OCI-LY3 (cell line): ENCODE measurements around the gene FIG4.

Experiments
- H2AFZ ChIP-seq: fragments of 200-600, 300-600 bp; shearing (Covaris generic); 2 replicates; pipeline ENCODE4 v1.6.0; 2014; ENCODE audit warnings: antibody characterized with exemption, low read depth, low read length
- H3K27ac ChIP-seq: fragments of 200-600, 300-600 bp; sonication (generic); 2 replicates; pipeline ENCODE4 v1.5.1; 2014; ENCODE audit warnings: mild to moderate bottlenecking, low read length, moderate library complexity, mixed read lengths
- H3K27me3 ChIP-seq: fragments of 200-600, 300-600 bp; sonication (generic); 2 replicates; pipeline ENCODE4 v1.6.1; 2014; ENCODE audit warnings: low read depth, low read length, mixed read lengths
- H3K36me3 ChIP-seq: fragments of 200-600, 300-600 bp; sonication (generic); replicated peaks from 2 replicates; pipeline ENCODE3; 2014; ENCODE audit warnings: low read depth, low read length, mixed read lengths
- H3K4me1 ChIP-seq: fragments of 300-600, 200-600 bp; sonication (generic); 2 replicates; pipeline ENCODE4 v1.6.1; 2014; ENCODE audit warnings: low read length, mixed read lengths
- H3K4me2 ChIP-seq: fragments of 200-600, 300-600 bp; sonication (generic); 2 replicates; pipeline ENCODE4 v1.6.1; 2014; ENCODE audit warnings: low read length, mixed read lengths
- H3K4me3 ChIP-seq: fragments of 300-600, 200-600 bp; sonication (generic); 2 replicates; pipeline ENCODE4 v1.5.1; 2014; ENCODE audit warnings: antibody characterized with exemption, mild to moderate bottlenecking, low read length, moderate library complexity
- H3K79me2 ChIP-seq: fragments of 300-600, 200-600 bp; shearing (Covaris generic); 2 replicates; pipeline ENCODE4 v1.6.1; 2014; ENCODE audit warnings: mild to moderate bottlenecking, low read length, mixed read lengths
- H3K9ac ChIP-seq: fragments of 300-600, 200-600 bp; shearing (Covaris generic); 2 replicates; pipeline ENCODE4 v1.6.0; 2014; ENCODE audit warnings: mild to moderate bottlenecking, low read length, moderate library complexity
- H3K9me3 ChIP-seq: fragments of 200-600, 300-600 bp; shearing (Covaris generic); 2 replicates; pipeline ENCODE4 v1.6.1; 2014; ENCODE audit warnings: low read length, mixed read lengths; ENCODE audit not compliant: insufficient read depth
- H4K20me1 ChIP-seq: fragments of 200-600, 300-600 bp; sonication (generic); 2 replicates; pipeline ENCODE4 v1.6.1; 2016; ENCODE audit warnings: low read length, mixed read lengths; ENCODE audit not compliant: insufficient read depth
- EZH2phosphoT487 ChIP-seq: fragments of 200-600 bp; shearing (Covaris generic); IDR thresholded peaks from 2 replicates; pipeline ENCODE4 v1.6.1; 2018; ENCODE audit warnings: antibody characterized with exemption, mixed run types, low read depth
- TF ChIP-seq, protein P1 (sequence below): fragments of 200-600, 300-600 bp; sonication (generic); IDR thresholded peaks from 2 replicates; pipeline ENCODE4 v1.5.1; 2014; ENCODE audit warnings: antibody characterized with exemption, low read length, low read depth

Gene FIG4

GRCh38 chr6:109804020-109804419 is 112.9 kb downstream of the FIG4 start:
- no peak overlapping the region for H3K4me2 ChIP-seq
- H3K79me2 ChIP-seq, result no peaks in the 10 kb centered on the region
- H3K4me3 ChIP-seq, result no peak overlapping the region
- H3K36me3 ChIP-seq, result no peaks in the 10 kb centered on the region
- H3K27me3 ChIP-seq, result no peaks in the 10 kb centered on the region
- no peak overlapping the region for H3K27ac ChIP-seq
- TF ChIP-seq, protein P1, sequence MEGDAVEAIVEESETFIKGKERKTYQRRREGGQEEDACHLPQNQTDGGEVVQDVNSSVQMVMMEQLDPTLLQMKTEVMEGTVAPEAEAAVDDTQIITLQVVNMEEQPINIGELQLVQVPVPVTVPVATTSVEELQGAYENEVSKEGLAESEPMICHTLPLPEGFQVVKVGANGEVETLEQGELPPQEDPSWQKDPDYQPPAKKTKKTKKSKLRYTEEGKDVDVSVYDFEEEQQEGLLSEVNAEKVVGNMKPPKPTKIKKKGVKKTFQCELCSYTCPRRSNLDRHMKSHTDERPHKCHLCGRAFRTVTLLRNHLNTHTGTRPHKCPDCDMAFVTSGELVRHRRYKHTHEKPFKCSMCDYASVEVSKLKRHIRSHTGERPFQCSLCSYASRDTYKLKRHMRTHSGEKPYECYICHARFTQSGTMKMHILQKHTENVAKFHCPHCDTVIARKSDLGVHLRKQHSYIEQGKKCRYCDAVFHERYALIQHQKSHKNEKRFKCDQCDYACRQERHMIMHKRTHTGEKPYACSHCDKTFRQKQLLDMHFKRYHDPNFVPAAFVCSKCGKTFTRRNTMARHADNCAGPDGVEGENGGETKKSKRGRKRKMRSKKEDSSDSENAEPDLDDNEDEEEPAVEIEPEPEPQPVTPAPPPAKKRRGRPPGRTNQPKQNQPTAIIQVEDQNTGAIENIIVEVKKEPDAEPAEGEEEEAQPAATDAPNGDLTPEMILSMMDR, result no peak
- no peak for TF ChIP-seq EZH2phosphoT487
- peaks cover 17% of the 10 kb centered on the region for H3K4me1 ChIP-seq
- no peak overlapping the region for H2AFZ ChIP-seq
- no peaks in the 10 kb centered on the region for H3K9me3 ChIP-seq
- no peaks in the 10 kb centered on the region for H4K20me1 ChIP-seq
- H3K9ac ChIP-seq, result no peak overlapping the region

- Histone ChIP-seq H3K36me3 (no peaks in the 10 kb centered on the region), H3K79me2 (no peaks in the 10 kb centered on the region), H3K27me3 (no peaks in the 10 kb centered on the region), H3K4me1 (peaks cover 9% of the 10 kb centered on the region), H3K4me3 (no peak overlapping the region), H4K20me1 (no peaks in the 10 kb centered on the region), H3K9ac (no peak overlapping the region), H3K9me3 (no peaks in the 10 kb centered on the region), H3K27ac (no peak overlapping the region), H3K4me2 (no peak overlapping the region), H2AFZ (no peak overlapping the region)
- TF ChIP-seq EZH2phosphoT487, result no peak
- TF ChIP-seq, protein P1, result no peak
Observed at GRCh38 chr6:109807881-109808280, 116.8 kb downstream of the FIG4 start.

- H3K27ac ChIP-seq, result no peak overlapping the region
Observed at GRCh38 chr6:109808837-109809236, 117.7 kb downstream of the FIG4 start.

DNA sequence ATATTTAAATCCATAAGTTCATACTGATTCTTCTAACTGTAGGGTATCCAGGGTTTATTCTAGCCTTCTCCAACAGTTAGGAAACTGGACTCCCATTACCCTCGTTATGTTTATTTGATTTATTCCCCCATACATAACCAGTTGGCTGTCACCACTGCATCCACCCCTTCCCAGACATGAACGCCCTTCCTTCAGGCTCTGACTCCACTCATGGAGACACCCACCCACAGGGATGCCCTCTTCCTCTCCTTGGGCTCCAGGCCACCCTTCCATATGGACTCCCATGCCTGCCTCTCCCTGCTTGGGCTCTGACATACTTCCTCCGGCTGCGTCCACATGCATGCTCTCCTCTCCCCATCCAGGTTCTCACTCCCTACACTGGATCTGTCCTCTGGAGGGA is 124.0 kb downstream of the FIG4 start:
- Histone ChIP-seq H2AFZ (no peak overlapping the region), H3K27ac (no peak overlapping the region), H3K4me1 (no peaks in the 10 kb centered on the region), H3K4me2 (no peak overlapping the region), H3K9ac (no peak overlapping the region), H3K27me3 (no peaks in the 10 kb centered on the region), H4K20me1 (no peaks in the 10 kb centered on the region), H3K36me3 (no peaks in the 10 kb centered on the region), H3K4me3 (no peak overlapping the region), H3K9me3 (no peaks in the 10 kb centered on the region), H3K79me2 (no peaks in the 10 kb centered on the region)
- TF ChIP-seq, protein P1, result no peak
- no peak for TF ChIP-seq EZH2phosphoT487

More at GRCh38 chr6:109808837-109809236, 117.7 kb downstream of the FIG4 start:
- Histone ChIP-seq H2AFZ (no peak overlapping the region), H3K4me3 (no peak overlapping the region), H3K36me3 (no peaks in the 10 kb centered on the region), H3K79me2 (no peaks in the 10 kb centered on the region), H4K20me1 (no peaks in the 10 kb centered on the region), H3K27me3 (no peaks in the 10 kb centered on the region), H3K4me2 (no peak overlapping the region), H3K9me3 (no peaks in the 10 kb centered on the region), H3K9ac (no peak overlapping the region), H3K4me1 (peaks cover 9% of the 10 kb centered on the region)
- TF ChIP-seq, protein P1, result no peak
- no peak for TF ChIP-seq EZH2phosphoT487
